GM21576 (cell line): ENCODE measurements around the gene ZMIZ2.
A peak's percentile ranks its signal among the peaks of the same experiment; 100 is the strongest.
"Not testable (repeated sequence)": the region's sequence is repeated elsewhere in the genome, so short reads cannot be mapped to it uniquely, and the experiment has no call there.

Source experiments
- ATAC-seq: cut with Tn5 transposase; IDR thresholded peaks from one replicate; pipeline ENCODE4 v1.9.1; 2021; ENCODE audit warnings: mild to moderate bottlenecking, moderate library complexity; ENCODE audit not compliant: unreplicated experiment

Gene ZMIZ2

DNA sequence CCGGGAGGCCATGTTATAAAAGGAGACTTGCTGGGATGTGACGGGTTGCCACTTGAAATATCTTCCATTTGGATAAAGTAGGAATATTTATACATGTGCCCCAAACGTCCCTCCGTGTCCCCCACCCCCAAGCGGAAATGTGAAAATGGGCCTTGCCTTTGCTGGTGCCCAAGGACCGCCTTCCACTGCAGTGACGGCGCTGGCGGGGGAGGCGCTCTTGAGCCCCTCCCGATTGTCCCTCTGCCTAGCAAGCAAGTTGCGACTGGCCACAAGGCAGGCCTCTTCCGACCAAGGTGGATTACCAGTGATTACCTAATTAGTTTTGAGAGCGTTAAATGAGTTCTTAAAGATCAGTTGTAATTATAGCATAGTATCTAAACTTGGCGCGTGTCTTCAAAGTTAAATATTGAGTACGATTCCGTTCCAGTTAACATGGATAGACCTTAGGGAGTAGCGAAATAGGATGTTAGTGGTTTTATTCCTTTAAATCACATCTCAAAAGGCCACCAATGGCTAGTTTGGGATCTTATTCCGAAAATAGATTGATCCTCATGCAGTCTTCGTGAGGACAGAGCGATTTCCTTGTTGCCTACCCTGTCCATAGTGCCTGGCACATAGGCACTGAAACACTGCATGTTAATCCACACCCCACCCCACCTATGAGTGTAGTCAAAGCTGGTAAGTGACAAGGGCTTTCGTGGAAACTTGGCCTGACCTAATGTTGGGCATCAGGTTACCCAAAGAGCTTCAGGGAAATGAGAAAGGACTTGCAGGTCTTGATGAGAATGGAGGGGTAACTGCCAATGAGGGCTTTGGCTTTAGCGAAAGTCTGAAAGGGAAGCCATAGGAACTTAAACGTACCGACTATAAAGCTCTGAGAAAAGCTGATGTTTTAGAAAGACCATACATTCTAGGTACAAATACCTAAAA, 48.9 kb downstream of the ZMIZ2 start:
- peak; percentile 53 for ATAC-seq

DNA sequence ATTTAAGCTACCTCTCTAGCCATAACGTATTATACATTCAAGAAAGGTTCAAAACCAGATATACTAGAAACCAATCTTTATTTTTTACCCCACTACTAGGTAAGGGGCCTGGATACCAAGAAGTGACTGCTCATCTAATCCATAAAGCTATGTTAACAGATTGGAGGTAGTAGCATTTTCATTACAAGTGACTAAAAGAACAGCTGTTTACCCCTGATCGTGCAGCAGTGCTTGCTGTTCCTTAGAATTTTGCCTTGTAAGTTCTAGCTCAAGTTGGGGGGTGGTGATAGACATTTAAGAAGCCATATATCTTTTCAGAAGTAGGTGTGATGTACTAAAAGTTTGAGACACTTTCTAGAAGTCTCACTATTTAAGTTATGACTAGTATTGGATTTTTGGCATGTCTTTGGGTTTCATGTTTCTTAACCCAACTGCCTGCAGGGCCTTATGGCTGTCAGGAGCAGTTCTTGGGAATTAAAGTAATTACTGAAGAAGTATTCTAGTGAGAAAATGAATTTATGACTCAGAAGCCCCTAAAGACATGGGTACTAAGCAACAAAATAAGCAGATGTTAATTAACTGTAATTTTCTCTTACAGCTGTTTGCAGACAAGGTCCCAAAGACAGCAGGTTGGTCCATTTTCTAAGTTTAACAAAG, 50.1 kb downstream of the ZMIZ2 start:
- no peak for ATAC-seq

DNA sequence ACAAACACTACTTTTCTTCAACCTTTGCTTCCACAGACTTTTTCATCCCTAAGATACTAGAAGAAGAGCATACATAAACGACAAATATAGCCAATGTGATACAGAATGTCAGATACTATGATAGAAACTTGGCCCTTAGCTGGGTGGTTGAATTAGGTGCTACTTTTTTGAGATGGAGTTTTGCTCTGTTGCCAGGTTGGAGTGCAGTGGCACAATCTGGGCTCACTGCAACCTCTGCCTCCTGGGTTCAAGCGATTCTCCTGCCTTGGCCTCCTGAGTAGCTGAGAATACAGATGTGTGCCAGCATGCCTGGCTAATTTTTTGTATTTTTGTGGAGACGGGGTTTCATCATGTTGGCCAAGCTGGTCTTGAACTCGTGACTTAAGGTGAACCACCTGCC, 51.3 kb downstream of the ZMIZ2 start:
- no peak for ATAC-seq

DNA sequence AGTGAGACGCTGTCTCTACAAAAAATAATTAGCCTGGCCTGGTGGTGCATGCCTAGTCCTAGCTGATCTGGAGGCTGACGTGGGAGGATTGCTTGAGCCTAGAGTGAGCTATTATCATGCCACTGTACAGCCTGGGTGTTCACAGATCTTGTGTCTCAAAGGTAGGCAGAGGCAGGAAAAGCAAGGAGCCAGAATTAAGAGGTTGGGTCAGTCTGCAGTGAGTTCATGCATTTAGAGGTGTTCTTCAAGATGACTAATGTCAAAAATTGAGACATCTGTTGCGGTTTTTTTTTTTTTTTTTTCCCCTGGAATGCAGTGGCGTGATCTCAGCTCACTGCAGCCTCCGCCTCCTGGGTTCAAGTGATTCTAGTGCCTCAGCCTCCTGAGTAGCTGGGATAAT, 53.2 kb downstream of the ZMIZ2 start:
- no peak for ATAC-seq

DNA sequence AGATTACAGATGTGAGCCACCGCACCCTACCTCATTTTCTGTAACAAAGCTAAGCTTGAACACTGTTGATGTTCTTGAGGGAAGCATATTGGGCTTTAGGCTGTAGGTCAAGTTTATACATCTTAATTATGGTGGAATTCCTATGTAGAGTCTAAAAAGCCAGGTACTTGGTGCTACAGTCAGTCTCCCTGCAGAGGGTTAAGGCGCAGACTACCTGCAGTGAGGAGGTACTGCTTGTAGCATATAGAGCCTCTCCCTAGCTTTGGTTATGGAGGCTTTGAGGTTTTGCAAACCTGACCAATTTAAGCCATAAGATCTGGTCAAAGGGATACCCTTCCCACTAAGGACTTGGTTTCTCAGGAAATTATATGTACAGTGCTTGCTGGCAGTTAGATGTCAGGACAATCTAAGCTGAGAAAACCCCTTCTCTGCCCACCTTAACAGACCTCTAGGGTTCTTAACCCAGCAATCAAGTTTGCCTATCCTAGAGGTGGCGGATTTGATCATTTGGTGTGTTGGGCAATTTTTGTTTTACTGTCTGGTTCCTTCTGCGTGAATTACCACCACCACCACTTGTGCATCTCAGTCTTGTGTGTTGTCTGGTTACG, 53.9 kb downstream of the ZMIZ2 start:
- no peak for ATAC-seq

DNA sequence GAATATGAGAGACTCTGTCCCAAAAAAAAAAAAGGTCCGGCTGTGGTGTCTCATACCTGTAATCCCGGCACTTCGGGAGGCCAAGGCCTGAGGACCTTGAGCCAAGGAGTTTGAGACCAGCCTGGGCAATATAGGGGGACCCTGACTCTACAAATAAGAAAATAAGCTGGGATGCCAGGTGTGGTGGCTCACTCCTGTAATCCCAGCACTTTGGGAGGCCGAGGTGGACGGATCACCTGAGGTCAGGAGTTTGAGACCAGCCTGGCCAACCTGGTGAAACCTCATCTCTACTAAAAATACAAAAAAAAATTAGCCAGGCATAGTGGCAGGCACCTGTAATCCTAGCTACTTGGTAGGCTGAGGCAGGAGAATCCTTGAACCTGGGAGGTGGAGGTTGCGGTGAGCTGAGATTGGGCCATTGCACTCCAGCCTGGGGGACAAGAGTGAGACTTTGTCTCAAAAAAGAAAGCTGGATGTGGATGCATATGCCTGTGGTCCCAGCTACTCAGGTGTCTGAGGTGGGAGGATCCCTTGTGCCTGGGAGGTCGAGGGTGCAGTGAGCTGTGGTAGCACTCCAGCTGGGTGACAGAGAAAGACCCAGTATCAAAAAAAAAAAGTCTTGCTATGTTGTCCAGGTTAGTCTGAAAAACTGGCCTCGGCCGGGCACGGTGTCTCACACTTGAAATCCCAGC, 55.3 kb downstream of the ZMIZ2 start:
- ATAC-seq = not testable (repeated sequence)

DNA sequence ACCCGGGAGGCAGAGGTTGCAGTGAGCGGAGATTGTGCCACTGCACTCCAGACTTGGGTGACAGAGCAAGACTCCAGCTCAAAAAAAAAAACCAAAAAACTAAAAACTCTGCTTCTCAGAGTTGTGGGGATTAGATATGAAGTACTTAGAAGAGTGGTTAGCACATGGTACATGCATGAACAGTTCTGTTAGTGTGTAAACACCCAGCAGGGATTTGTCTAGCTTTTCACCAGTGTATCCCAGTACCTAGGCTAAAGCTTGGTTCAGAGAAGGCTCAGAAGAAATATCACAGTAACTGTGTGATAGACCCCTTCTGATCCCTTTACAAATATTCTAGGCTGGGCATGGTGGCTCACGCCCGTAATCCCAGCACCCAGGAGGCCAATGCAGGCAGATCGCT, 57.3 kb downstream of the ZMIZ2 start:
- ATAC-seq = no peak

DNA sequence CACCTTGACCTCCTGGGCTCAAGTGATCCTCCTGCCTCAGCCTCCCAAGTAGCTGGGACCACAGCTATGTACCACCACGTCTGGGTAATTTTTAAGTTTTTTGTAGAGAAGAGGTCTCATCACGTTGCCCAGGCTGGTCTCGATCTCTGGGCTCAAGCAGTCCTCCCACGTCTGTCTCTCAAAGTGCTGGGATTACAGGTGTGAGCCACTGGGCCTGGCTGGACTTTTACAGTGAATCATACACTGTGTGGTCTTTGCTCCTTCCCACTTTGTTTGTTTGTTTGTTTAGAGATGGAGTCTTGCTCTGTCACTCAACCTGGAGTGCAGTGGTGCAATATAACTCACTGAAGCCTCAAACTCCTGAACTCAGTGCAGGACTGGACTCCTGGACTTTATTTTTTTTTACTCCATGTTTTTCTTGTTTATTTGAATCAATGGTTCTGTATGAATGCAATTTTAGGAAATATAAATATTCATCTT, 60.3 kb downstream of the ZMIZ2 start:
- ATAC-seq = no peak

DNA sequence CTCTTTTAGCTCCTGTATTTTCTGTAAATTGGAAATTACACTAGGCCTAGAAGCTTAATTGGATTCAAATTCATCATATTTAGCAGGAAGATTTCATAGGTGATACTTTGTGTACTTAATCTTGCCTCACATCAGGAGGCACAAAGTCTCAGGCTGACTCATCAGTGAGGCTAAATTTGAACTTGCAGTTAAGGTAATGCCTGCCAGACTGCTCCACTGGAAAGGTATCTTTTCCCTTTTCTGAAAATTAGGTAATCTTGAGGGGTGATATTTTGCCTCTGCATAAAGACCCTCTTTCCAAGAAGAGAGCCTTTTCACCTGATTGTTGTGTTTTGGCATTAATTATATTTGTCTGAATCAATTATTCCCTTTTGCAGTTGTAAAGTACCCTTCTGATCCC, 62.4 kb downstream of the ZMIZ2 start:
- ATAC-seq = no peak

DNA sequence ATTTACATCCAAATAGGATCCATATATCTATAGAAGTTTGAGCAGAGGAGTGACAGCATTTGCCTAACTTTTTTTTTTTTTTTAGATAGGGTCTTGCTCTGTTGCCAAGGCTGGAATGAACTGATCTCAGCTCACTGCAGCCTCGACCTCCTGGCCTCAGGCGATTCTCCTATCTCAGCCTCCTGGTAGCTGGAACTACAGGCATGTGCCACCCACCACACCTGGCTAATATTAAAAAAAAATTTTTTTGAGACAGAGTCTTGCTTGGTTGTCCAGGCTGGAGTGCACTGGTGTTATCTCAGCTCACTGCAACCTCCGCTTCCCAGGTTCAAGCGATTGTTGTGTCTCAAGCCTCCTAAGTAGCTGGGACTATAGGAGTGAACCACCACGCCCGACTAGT, 62.9 kb downstream of the ZMIZ2 start:
- ATAC-seq = no peak

DNA sequence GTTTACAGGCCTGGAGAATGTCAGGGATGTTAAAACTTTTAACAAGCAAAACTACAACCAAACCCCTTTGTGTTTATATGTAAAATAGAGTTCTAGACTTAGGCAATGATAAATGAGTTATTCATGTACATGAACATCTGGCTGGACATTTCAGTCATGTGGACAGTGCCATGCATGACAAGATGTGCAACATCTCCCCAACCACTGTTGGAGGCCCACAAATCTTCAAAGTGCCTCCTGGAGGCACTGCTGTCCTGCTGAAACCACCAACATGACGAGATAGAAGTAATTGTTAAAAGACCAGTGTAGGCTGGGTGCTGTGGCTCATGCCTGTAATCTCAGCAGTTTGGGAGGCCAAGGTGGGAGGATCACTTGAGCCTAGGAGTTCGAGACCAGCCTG, 66.3 kb downstream of the ZMIZ2 start:
- no peak for ATAC-seq

DNA sequence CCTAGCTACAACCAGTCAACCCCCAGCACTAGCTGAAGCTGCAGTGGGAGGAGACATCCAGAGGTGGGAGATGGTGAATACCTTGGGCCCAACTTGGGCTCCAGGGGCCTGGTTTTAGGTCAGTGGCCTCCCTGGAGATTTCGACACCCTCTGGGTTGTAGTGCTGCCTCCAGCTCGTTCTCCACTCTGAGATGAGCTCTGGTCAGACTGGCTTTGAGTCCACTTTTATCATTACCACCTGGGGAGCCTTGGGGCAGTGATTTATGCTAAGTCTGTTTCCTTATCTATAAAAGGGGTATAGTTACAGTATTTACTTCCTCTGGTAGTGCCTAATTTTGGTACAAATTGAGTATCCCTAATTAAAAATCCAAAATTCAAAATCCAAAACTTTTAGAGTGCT, 70.6 kb downstream of the ZMIZ2 start:
- ATAC-seq = no peak
